ENCODE measurements around the gene ADAMTS16.

ADAMTS16 gene

DNA sequence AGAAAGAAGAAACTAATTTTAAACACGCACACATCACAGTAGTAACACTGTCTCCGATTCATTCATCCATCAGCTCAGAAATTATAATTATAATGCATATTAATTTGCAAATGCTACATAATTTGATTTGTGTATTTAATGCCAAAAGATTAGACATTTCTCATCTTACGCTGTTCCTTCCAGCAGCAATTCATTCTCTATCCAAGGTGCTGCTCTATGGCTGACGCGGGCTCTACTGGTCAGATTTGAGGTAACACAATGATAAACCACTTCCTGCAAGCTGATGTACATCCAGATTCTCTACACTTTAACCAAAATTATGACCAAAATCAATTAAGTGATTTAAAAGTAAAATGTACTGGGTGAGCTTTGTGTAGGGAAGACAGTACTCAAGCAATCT lies 204.5 kb downstream of the ADAMTS16 start:
- DNase-seq (ENCODE audit: low spot score): no peak

DNA sequence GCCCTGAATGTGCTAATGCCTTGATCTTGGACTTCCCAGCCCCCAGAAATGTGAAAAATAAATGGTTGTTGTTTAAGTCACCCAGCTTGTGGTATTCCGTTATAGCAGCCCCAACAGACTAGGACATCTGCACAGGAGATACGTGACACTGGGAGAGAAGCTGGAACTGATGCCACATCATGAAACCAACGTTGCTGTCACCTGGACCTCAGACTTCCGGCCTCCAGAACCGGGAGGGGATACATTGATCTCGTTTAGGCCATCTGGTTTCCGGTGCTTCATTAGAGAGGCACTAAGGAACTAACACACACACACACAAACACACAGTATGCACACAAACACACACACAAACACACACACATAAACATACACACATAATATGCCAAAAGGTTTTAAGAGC lies 207.3 kb downstream of the ADAMTS16 start:
- no peak for DNase-seq (ENCODE audit: low spot score)

DNA sequence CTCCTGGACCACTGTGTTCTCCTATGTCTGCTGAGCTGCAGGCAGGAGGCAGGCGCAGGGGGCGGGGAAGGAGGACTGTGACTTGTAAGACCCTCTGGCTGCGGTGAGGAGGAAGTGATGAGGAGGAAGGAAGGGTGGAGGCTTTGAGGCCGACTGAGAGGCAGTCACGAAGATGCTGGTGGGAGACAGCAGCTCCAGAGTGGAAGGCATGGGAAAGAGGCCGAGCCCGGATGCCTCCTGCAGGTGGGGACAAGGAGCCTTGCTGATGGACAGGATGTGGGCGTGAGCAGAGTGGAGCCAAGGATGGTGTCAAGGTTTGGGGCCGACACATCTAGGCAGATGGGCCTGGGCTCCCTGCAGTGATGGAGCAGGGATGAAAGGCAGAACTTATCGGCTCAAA lies 208.0 kb downstream of the ADAMTS16 start:
- no peak for DNase-seq (ENCODE audit: low spot score)

DNA sequence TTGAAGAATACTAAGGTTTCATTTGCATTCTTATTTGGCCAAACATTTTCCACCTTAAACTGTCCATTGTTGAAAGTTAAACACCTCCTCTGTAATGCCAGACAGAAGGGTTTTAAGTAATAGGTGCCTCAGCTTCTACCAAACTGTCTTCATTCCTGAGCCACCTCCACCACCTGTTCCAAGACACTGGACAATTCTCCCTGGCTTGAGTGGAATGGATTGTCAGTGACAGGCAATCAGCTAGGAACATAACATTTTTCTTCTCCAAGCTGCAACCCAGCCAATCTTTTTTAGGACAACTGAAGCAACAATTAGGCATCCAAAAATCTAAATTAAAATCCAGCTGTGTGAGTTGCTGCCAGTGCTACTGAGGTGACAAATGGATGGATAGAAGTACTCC lies 208.4 kb downstream of the ADAMTS16 start:
- no peak for DNase-seq (ENCODE audit: low spot score)

DNA sequence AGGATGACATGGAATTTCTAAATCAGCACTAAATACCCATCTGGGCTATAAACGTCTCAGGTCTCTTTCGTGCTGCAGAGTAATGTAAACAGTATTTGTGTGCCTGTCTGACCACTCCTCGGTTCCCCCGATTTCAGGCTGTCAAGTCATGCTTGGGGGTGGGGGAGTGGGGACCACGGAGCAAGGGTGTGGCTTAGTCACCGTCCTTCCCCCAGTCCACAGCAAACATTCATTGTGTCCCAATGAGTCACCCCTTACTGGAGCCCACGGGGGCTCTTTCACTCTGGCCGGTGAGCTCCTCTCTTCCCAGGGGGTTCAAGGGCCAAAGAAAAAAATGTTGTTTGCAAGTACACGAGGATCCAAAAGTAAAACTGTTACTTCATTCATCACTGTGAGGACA lies 210.0 kb downstream of the ADAMTS16 start:
- no peak for DNase-seq (ENCODE audit: low spot score)

DNA sequence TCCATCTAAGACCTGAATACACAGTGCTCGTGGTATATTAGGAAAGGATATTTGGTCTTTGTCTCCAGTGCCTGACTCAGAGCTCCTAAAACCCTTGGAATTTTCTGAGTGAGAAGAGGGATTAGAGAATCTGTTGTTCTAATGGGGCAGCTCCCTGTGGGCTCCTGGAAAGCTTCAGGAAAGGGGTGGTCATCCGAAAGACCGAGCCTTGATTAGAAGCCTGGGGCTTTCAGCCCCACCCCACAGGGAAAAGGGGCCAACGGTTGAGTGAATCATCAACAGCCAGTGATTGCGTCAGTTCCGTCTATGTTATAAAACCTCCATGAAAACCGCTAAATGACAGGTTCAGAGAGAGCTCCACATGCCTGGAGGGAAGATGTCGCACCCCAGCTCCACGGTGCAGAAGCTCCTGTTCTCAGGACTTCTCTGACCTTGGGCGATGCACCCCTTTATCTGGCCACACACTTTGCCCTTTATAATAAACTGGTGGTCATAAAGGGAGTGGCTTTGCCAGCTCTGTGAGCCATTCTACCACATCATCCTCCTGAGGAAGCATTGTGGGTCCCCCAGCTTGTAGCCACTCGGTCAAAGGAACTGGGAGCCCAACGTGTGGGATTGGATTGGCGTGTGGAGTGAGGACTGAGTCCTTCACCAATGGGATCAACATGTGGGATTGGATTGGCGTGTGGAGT lies 211.3 kb downstream of the ADAMTS16 start:
- DNase-seq (ENCODE audit: low spot score): no peak

DNA sequence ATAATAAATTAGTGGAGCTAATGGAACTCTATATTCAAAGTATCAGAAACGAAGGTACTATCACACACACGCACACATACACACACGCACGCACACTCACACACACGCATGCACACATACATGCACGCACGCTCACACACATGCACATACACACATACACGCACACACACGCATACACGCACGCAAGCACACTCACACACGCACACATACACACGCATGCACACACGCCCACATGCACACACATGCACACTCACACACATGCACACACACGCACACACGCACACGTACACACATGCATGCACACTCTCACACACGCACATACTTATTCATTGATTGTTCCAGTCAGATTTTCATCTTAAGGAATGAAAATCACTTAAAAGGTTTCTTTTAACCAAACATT lies 212.5 kb downstream of the ADAMTS16 start:
- no peak for DNase-seq (ENCODE audit: low spot score)

DNA sequence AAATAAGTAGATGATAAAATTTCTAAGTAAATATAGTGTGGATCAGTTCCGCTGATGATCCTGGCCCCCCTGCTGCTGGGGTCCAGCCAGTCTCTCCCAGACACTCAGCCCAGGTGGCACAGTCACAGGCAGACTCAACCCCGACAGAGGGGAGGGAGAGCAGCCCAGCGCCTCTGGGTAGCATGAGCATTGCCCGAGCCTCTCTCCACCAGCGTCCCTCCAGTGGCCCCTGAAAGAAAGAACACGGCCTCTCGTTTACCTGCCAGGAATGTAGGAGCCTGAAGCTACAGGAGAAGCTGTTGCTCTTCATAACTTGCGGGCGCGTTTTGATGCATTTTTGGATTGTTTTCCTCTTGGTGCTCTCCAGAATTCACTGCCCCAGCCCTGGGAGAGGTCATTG lies 213.6 kb downstream of the ADAMTS16 start:
- no peak for DNase-seq (ENCODE audit: low spot score)

DNA sequence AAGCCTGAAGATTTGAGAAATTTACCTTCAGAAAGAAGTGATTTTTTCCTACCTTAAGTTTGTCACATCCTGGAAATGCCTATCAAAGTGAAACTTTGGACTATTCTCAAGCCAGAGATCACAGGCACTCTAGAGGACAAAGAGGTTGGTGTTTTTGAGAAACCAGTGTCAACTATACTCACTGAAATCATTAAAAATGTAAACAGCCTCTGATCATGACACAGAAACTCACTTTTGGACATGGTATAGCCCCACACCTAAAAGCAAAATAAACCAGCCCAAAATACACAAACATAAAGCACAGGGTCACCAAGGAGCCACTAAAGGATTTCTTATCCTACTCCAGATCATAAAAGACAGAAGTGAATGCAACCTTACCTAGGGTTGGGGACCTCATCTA lies 216.6 kb downstream of the ADAMTS16 start:
- no peak for DNase-seq (ENCODE audit: low spot score)

DNA sequence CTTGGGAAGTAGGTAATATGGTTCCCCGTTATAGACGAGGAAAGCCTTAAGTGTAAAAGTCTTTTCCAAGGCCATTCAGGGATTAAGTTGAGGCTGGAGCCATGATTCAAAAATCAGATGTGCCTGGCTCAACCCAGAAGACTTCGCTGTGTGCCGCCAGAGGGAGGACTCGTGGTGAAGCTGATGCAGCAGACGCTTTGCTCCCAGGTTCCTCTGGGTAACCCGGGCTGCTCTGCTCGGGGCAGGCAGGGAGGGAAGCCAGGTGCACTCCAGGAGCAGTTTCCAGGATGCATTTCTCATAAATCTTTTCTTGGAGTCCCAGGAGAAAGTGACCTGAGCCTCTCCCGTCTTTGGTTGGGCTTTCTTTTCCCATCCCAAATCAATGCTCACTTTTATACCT lies 219.5 kb downstream of the ADAMTS16 start:
- no peak for DNase-seq (ENCODE audit: low spot score)

DNA sequence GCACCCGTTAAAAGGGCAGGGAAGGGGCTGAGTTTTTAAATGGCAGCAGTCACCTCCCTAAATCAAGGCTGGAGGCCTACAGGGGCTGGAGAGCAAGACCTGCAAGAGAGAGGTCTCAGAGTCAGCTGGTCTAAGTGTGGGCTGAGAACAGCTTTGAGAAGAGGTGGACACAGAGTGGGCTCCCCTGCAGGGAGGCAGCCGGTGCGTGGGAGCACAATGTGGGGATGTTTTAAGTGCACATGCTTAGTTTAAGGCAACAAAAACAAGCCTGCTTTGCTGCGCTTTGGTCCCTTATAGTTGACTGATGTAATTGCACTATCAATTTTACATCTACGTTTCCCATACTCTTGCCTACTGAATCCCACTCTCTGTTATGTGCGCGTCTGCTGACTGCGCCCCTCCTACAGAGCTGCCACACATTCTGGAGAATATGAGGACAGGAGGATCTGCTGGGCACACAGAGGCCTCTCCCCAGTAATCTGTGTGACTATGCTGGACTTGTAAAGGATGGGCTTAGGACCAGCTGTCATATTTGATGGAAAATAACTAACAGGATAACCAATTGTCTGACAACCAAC lies 220.3 kb downstream of the ADAMTS16 start:
- DNase-seq (ENCODE audit: low spot score): no peak

DNA sequence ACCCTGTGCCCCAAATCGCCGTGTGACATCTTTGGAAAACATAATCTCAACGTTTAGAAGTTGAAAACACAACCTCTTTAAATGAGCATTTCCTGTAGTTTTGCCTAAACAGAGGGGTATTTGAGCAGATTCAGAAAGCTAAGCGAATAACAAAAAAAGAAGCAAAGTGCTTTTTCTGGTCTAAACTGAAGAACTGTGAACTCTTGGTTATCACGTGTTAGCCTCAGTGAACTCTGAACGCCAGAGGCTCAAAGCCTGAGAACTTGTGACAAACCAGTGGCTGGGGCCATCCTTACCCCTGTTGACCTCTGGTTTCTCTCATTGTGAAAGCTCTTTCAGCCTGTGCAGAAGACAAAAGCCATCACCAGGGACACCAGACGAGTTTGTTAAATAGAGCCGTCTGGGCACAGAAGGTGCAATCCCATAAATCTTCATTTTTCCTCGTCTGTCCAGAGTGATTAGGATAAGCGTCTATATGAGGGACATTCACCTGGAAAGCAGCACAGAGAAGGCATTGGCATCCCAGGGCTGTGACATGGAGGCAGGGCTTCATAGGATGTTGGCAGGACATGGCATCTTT lies 220.9 kb downstream of the ADAMTS16 start:
- DNase-seq (ENCODE audit: low spot score): no peak

DNA sequence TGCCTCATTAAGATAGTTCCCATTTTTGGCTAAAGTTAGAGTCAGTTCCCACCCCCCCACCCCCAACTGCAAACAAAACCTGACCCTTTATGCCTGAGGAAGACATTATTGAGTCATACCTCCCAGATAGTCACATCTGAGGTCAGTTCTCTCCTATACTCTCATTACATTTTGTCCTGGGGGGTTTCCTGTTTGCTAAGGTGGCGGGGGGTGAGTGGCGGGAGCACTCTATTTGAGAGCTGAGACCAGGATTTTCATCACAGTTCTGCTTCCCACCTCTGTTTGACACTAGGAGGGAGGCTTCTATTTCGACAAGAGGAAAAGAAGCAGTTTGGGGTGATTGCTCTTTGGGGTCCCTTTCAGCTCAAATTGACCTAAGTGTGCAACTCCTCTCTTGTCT lies 222.9 kb downstream of the ADAMTS16 start:
- DNase-seq (ENCODE audit: low spot score): no peak

DNA sequence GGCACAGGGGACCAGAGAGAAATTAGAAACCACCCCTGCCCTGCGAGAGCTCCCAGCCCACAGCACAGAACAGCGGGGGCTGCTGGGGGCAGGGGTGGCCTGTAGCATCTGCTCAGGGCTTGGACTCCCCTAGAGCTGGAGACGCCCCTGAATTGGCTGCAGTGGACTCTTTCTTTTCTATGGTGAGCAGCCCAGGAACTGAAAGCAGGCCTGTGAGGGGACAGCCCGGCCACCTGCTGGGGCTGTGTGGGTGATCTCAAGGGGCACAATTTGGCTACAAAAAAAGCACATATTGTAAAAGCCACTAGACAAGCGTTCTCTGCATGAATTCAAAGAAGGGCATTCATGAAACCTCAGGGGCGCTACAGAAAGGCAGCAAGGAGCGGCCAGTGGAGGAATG lies 224.8 kb downstream of the ADAMTS16 start:
- DNase-seq (ENCODE audit: low spot score): no peak

DNA sequence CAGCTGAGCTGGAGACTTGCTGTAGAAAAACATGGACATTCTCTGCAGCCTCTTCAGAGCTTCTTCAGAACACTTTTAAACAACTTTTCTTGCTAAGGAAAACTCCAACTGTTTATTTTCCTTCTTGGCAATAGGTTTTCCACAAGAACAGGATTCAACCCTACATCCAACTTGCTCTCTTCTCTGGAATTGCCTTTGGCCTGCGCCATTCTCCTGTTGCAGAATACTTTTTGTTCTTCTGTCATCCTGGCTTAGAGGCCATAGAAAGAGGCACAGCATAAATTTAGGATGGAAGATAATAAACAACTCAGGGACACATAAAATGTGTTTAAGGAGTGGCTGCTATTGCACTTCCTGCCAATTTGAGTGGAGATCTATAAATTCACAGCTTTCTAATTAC lies 227.6 kb downstream of the ADAMTS16 start:
- DNase-seq (ENCODE audit: low spot score): no peak

DNA sequence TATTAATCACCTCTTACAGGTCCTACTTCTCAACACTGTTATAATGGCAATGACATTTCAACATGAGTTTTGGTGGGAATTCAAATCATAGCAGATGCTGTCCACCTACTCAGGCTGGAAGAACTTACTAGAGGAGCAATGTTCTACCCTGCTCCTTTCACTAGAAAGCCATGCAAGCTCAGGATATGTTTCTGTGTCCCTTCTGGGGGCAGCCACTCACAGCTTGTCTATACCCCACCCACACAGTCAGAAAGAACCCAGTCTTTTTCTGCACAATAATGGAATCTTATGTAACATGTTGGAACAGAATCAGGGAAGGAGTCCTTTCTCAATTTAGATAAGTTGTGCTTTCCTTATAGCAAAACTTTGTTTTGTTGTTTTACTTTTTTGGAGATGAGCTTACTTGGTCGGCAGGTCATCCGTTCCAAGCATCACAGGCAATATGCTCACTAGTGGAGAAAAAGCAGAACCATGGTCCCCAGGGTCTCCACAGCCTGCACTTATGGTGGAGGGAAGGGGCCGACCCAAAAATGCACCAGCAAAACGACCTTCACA lies 229.0 kb downstream of the ADAMTS16 start:
- no peak for DNase-seq (ENCODE audit: low spot score)

Data from activated CD4-positive, alpha-beta T cell treated with anti-CD3 and anti-CD28 coated beads, Interleukin-2, Interleukin-4, amounts not matched to agents 100 ng/mL and 50 ng/mL, durations not matched to agents 16 hours and 8 hours (primary cell).